ENCODE results near the gene ARFIP1.

The ARFIP1 gene

DNA sequence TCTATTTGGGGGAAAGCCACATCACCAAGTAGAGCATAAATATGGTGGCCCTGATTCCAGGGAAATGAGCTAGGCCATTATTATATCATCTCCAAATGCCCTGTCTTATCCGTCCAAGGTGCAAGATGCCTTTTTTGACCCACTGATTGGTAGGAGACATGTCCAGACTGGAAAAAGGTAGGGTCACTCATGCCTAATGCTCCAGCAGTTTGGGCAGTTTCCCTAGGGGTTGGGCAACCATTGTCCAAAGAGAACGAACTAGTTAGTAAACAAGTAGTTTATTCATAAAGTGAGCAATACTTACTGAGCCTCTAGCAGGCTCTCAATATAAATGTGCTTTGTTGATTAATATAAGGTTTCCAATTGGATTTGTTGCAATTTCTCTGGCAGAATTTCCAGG, 162.6 kb downstream of the ARFIP1 start:
- no peak for DNase-seq

DNA sequence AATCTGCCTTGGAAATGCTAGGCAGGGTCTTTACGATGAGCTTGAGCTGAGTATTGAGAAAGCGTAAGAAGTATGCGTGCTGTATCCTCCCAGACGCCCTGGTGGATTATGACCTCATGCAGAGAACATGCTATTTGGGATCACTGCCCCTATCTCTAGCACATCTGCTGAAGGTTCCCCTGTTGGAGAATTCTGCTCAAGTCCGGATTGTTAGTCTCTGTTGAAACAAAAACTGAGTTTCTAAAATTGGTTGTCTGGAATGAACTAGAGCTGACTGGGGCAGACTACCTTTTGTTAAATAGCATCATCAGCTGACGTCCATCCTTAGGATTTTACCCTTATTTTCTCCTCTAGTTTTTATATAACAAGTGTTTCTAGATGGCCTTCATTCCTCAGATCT, 163.9 kb downstream of the ARFIP1 start:
- no peak for DNase-seq

DNA sequence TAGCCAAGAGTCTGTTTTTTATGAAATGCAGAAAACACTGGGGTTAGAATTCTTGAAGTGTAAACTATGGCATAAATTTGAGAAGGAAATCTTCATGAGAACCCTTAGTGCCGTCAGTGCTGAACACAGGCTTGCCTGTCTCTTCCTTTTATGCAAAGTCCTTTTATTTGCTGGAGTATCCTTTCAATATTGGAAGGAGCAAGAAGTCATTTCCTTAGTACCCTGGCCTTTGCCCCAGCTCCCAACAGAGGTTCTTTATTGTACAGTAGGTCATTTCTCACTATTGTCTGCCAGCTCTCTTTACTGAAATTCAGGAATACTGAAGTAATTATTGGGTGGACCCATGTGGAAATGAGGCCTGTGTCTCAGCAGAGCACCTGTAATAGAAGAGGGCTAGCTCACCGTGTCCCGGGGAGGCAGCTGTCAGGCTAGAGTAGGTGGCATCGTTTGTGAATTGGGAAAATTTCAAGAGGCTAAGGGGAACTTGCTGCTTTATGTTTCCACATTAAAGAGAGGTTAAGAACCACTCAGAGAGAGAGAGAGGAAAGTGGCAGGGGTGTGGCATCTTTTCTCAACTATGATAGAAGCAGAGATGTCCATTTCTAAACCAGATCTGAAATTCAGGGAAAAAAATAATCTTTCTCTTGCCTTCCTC, 165.0 kb downstream of the ARFIP1 start:
- no peak for DNase-seq

DNA sequence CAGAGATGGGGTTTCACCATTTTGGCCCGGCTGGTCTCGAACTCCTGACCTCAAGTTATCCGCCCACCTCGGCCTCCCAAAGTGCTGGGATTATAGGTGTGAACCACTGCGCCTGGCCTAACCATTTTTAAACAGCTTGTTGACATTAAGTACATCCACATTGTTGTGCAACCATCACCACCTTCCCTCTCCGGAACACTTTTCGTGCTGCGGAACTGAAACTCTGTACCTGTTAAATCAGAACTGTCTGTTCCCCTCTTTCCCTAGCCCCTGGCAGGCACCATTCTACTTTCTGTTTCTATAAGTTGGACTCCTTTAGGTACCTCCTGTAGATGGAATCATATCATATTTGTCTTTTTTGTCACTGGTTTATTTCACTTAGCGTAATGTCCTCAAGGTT, 165.9 kb downstream of the ARFIP1 start:
- no peak for DNase-seq

DNA sequence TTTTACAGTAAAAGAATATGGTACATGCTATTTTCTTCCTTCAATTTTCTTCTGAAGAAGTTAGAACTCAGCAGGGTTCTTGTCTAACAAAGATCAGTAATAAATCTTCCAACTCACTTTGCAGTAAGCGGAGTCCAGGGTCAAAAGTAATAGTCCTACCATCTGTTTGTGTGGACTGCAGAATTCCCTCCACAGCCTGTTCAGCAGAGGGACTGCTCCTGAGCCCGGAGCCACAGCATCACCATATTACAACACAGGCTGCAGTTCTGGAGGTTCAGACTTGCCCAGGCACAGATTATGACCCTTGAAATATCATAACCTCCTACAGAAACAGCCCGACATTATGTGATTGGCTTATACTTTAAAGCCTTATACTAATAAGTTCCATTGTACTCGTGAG, 166.7 kb downstream of the ARFIP1 start:
- DNase-seq, result no peak

DNA sequence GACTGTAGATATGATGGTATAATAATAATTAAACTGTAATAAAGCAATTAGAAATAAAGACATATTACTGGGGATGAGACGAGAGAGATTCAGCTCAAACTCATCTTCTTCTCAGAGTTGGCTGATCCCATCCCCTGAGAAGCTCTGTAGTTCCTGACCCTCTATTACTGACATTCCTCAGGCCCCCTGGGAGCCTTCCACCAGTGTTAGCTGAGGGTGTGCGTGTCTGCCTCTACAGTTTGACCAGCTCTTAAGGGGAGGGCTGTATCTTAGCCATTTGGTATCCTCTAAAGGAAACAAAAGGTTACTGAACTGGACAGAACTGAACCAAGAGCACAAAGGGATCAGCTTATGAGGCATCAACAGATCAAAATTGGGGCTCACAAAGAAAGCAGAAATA, 167.6 kb downstream of the ARFIP1 start:
- no peak for DNase-seq

DNA sequence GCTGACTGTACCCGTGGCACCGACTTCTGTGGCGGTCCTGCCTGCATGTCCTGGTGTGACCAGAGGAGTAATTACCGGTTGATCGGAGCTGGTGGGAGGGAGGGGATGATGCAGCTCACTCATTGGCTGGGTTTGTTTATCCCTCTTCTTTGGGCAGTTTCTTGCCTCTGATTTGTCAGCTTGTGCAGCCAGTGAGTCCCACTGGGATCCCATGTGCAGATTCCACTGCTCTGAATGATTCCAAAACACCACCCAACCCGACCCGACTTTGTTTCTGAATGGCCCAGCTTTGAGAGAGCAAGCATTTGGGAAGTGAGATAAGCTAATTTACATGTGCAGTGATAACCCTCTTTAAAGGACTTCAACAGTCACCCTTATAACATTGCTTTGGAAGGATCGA, 170.2 kb downstream of the ARFIP1 start:
- DNase-seq, result no peak

DNA sequence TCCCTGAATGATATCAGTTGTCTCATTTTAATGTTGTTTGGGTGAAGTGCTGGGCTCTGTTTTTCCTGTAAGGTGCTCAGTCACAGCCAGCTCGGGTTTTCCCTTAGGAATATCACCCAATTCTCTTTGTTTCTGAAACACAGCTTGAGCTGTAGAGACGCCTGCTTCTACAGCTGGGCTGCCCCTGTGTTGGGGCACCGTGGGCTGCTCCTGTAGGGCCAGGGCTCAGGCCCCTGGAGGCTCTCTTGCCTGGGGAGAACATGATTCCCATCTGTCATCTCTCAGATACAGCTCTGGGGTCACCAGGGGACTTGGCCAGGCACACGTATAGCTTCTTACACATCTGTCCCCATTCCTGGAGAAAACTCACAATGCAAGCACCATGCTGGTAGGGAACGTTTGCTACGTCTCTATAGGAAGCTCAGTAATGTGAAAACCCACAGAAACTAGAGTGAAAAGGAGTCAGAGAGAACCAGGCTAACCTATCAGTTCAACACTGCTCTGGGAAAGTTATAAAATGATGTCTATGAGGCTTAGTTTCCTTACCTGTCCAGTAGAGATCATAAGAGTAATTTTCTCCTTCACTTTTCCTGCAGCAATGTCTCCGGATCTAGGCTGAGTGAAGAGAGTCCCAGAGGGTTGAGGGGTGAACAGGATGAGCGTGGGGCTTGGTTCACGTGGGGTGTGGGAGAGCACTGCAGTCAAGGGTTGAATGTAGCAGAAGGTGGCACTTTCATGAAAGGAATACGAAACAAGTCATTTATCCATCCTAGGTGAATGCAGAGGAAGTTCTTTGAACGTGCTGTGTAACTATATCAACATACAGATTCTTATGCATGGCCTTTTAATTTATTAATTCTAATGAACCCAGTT, 170.9 kb downstream of the ARFIP1 start:
- DNase-seq, result no peak

DNA sequence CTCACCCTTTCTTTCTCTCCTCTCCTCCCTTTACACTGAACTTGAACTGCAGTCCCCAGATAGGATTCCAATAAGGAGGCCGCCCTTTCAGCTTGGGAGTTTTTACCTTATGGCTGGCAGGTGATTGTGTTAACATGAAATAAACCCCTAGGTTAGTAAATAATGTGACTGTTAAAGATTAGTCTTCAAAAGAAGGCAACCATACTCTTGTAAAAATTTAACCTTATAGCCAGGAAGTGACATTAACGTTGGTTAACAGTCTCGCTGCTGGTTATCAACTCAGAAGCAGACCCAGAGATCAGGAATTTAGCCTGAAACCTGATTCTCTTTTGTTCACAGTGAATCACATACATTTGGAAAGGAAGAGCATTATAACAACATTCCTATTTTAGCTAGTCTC, 171.6 kb downstream of the ARFIP1 start:
- DNase-seq, result no peak

DNA sequence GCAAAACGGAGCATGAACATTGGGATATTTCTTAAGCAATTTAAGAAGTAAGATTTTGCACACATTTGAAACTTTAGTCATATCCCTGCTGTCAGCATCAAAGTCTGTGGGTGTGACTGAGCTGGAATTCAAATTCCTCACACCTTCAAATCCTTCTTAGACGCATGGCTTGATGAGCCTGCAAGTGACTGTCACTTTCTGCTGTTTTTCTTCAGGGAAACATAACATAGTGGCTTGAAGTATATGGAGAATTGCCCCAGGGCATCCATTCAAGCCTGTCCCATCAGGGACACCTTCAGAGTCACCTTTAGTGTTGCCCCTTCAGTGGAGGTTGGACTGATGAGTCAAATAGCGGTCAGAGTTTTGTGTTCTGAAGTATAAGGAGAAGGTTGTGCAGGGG, 173.8 kb downstream of the ARFIP1 start:
- no peak for DNase-seq

DNA sequence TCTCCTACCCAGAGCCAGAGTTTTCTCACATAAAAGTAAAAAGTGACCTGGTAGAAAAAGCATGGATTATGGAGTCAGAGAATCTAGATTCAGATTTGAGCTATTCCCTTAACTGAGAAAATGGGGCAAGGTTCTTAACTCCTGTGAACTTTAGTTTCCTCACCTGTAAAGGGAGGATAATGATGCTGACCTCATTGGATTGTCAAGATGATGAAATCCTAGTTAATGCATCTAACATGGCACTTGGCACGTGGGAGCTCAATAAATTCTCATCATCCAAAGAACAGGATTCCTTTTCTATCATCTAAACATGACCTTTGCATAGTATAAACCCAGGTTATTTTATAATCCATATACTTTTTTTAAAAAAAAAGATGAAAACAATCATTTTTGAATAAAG, 175.0 kb downstream of the ARFIP1 start:
- DNase-seq, result no peak

DNA sequence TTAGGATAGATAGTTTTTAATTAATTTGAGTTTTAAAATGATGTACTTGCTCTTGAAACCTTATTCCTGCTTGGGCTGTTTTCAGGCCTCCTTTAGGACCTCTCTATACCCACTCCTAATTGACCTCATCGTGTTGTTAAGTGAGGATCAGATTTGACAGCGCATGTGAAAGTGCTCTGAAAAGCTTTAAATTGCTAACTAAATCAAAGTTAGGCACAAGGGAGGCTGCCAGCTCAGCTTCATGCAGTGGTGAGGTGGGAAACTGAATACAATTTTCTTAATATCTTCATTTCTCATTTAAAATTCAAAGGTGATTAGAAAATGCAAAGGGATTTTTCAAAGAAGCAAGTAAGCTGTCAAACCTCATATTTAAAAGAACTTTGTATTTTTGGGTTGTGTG, 176.4 kb downstream of the ARFIP1 start:
- DNase-seq, result no peak

DNA sequence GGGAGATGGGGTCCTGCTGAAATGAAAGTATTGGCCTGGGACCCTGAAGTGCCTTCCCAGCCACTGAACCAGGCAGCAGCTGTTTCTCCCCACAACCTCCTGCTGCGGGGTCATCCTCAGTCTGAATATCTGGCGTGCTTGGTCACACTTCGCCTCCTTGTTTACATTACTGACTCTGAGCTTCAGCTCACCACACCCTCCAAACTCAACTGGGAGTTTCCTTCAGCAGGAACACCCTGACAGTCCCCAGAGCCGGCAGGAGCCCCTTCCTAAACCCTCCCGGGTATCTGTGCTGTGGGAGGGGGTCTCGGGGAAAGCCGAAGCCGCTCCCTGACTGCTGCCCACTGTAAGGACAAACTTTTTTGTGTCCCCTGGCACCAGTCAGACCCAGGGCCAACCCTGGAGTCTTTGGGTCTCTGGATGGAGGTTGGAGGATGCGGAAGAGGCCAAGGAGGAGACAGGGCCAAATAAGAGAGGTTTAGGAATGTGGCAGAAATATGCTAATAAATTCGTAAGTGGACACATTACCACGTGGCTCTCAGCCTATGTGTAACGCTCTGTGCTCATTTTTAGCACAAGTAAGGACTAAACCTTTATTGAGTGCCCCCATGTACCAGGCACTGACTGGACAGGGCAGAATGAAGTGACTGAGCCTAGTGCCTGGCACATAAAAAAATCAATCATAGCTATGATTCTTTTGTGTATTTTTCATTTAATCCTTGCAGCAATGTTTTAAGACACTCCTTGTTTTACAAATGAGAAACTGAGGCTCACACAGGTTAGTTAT, 177.1 kb downstream of the ARFIP1 start:
- DNase-seq, result no peak

DNA sequence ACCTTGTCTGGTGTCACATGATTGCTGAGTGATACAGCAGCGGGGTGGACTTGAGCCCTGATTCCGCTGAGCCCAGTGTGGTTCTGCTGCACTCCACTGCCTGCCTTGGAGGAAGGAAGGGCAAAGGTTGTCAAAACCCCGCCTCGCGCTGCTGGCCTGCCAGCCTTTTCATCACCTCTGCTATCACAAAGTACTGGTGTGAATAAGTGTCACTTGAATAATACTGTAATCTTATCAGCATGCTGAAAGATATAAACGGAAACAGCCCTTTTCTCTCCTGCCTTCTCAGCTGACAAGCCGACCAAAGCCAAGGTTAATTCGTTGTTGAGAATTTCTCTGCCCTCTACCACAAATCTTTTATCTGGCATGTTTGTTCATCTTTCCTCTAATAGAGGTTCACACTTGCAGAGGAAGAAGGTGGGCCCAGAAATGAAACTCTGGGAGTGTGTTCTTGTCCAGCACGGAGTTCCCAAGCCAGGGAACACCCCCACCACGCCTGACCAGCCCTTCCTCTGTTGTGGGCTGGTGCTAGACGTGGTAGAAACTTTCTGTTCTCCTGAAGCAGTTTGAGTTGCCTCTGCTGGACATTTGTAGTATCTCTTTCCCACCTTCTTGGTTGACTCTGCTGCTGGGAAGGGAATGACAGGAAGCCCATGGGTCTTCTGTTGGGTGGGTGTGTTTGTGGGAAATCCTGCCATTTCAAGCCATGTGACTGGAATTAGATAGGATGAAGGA, 177.8 kb downstream of the ARFIP1 start:
- no peak for DNase-seq

DNA sequence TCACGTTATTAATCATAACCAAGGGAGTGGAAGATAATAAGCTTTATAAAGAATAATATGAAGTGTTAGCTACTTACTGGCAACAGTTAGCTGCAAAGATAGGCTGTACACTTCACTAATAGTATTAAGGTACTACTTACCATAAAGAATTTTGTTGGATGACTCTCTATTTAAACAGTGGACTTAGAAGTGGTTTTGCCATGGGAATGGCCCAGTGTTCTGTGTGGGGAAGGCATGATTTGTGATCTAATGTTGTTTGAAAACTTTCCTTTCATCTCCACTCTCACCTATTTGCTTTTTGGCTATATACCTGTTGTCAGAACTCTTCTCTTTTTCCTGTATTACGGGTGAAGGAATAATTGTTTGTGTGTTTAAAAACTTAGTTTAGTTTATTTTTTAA, 179.3 kb downstream of the ARFIP1 start:
- no peak for DNase-seq

DNA sequence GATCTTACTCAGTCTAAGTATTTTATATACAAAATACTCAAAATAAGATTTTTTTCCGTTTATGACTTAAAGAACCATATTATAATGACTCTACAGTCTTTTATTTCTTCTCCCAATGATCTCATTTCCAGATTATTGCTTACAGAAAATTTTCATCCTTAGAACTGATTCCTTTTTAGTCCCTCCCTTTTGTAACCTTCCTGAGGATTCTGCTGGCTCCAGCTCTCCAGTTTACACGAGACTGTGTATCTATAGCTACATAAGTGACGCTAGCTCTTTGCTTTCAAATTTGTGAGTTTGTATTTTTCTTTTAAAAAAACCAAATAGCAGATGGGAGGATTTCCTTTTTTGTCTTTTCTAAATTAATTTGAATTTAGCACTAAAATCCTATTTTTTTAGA, 180.3 kb downstream of the ARFIP1 start:
- DNase-seq, result no peak

DNA sequence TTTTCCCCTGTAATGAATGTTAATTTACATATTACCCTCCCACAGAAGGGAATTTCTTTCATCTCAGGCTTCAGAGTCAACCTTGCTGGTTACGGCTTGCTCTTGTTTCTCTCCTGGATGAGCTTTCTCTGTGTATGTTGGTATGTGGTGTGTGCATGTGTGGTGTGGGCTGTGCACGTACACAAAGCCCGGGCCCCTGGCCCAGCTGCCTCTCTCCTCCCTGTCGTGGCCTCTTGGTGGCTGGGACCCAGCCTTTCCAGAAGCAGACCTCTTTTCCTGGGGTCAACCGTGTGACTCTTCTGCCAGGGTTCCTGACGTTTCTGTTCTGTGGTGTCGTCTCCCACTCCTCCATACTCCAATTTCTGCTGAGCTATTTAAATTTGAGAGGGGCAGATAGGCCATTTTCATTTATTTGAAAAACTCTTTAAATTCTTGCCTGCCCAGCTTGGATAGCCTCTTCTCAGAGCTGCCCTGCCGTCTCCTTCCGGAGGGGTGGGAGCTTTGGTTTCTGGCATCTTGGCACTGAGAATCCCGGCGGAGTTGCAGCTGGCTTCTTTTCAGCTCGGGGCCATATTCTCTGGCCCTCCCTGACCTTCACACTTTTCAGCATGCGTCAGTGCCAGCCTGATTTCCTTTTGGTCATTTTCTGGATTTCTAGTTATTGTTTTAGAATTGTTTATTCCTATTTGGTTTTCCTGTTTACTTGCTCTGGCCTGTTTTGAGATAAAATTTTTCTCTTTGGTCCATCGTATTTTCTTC, 181.4 kb downstream of the ARFIP1 start:
- DNase-seq, result no peak

DNA sequence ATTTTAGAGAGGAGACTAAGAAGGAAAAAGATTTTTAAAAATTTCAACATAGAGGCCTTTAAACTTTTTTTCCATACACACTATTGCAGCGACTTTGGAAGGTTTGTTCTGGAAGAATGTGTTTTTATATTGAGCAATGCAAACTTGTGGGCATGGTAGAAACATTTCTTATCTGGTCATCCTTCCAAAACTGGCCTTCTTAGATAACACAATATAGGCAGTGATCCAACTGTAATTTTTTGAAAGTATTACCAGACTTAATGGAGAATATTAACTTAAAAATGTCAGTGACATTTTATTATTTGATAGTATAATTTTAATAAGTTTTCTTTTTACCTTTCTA, 182.0 kb downstream of the ARFIP1 start:
- no peak for DNase-seq

All from NCI-H345 (cell line).